Kidney (tissue), 14 donors: Measurements from ENCODE around the gene KIAA1671. TPM values are rescaled to one million over a fixed set of nuclear protein-coding genes. Genes with fewer than 3 reads are reported as not detected.

Experiments
- DNase-seq, 5 donors: peaks; one replicate each; pipeline ENCODE4 v3.0.0-alpha.2; 2013 to 2020
- FAIRE-seq: peaks from 2 replicates; lab custom pipeline; 2012; peaks lifted over from hg19 to GRCh38; lab: Jason Lieb, UNC
- H3K27ac ChIP-seq, 2 donors: one replicate each; pipeline ENCODE4 v1.7.0; 2013; ENCODE audit warnings: low read depth in 2 of 2, low read length in 2 of 2, inconsistent platforms in 1 of 2
- H3K27me3 ChIP-seq: one replicate; pipeline ENCODE4 v1.7.1; 2013; ENCODE audit warnings: low read length, inconsistent platforms; ENCODE audit not compliant: control insufficient read depth, insufficient read depth
- H3K36me3 ChIP-seq, 3 donors: one replicate each; pipeline versions ENCODE4 v1.7.0 to v1.7.1; 2013; ENCODE audit warnings: low read length in 3 of 3, control low read depth in 1 of 3, inconsistent platforms in 1 of 3; ENCODE audit not compliant: insufficient read depth in 3 of 3, control insufficient read depth in 2 of 3
- H3K4me1 ChIP-seq, 3 donors: one replicate each; pipeline versions ENCODE4 v1.7.0 to v1.7.1; 2013; ENCODE audit warnings: low read length in 3 of 3, inconsistent platforms in 1 of 3, low read depth in 1 of 3; ENCODE audit not compliant: control insufficient read depth in 2 of 3, insufficient read depth in 2 of 3
- H3K4me3 ChIP-seq, 3 donors: one replicate each; pipeline versions ENCODE4 v1.7.0 to v1.8.1; 2013; ENCODE audit warnings: low read length in 3 of 3, control low read depth in 1 of 3, inconsistent platforms in 1 of 3
- H3K9ac ChIP-seq, 3 donors: one replicate each; pipeline versions ENCODE4 v1.7.0 to v1.7.1; 2013; ENCODE audit warnings: low read length in 3 of 3, control low read depth in 1 of 3, inconsistent platforms in 1 of 3
- H3K9me3 ChIP-seq, 3 donors: one replicate each; pipeline versions ENCODE4 v1.7.0 to v1.7.1; 2013; ENCODE audit warnings: low read length in 3 of 3, control low read depth in 1 of 3, inconsistent platforms in 1 of 3; ENCODE audit not compliant: control insufficient read depth in 2 of 3, insufficient read depth in 1 of 3
- intact Hi-C: fragments of 100-400 bp; cut with DNase I; formaldehyde crosslinking; loops from one replicate; pipeline ENCODE4 v1.11.1; 2022
- polyA plus RNA-seq: library from polyadenylated mRNA; stranded (reverse); fragments of 350-450 nt; fragmentation: Illumina TruSeq; extraction: RNeasy Lipid Tissue Mini Kit (QIAGEN cat#74804); gene quantifications from one replicate; pipeline ENCODE4 v1.2.3, GENCODE V29; 2014; ENCODE audit warnings: low read depth, low replicate concordance; ENCODE audit not compliant: insufficient read depth
- total RNA-seq: library from RNA; stranded (reverse); fragmentation: NEBNext Ultra II Directional; extraction: Animal tissue kit (Norgen Biotek cat#: 25700); gene quantifications from one replicate; pipeline ENCODE4 v1.2.1, GENCODE V29; 2021
- TF ChIP-seq, protein P1 (sequence below): IDR thresholded peaks from 3 replicates; pipeline ENCODE4 v1.5.1; 2012; ENCODE audit warnings: mild to moderate bottlenecking, moderate library complexity, borderline replicate concordance; ENCODE audit not compliant: insufficient read depth; ENCODE audit errors: extremely low read depth
- donor health status: control.
- donor health status: control.
- donor health status: control.
- donor health status: control.
- donor health status: control.
- donor health status: DM: yes; HTN: yes; CAD: no.
- donor health status: Normal renal cell carcinoma (clear cell type).

The KIAA1671 gene
- total and polyA plus RNA-seq, 2 donors from 2014 or later = 7.3 to 65.2 TPM

GRCh38 chr22:25013607-25014006 lies 61.1 kb downstream of the KIAA1671 start:
- Histone ChIP-seq H3K27me3 (no peaks in the 10 kb centered on the region), H3K9ac (no peak overlapping the region), H3K36me3 (no peaks in the 10 kb centered on the region), H3K27ac (no peak overlapping the region), H3K4me1 (peaks cover 0 to 6% (median 4%) of the 10 kb centered on the region in 3 donors), H3K9me3 (no peaks in the 10 kb centered on the region), H3K4me3 (no peak overlapping the region)
- DNase-seq (peak in 2 of 5 donors; percentile 24 to 58), FAIRE-seq (no peak)
- intact Hi-C loops = no loop called here
- TF ChIP-seq, protein P1, sequence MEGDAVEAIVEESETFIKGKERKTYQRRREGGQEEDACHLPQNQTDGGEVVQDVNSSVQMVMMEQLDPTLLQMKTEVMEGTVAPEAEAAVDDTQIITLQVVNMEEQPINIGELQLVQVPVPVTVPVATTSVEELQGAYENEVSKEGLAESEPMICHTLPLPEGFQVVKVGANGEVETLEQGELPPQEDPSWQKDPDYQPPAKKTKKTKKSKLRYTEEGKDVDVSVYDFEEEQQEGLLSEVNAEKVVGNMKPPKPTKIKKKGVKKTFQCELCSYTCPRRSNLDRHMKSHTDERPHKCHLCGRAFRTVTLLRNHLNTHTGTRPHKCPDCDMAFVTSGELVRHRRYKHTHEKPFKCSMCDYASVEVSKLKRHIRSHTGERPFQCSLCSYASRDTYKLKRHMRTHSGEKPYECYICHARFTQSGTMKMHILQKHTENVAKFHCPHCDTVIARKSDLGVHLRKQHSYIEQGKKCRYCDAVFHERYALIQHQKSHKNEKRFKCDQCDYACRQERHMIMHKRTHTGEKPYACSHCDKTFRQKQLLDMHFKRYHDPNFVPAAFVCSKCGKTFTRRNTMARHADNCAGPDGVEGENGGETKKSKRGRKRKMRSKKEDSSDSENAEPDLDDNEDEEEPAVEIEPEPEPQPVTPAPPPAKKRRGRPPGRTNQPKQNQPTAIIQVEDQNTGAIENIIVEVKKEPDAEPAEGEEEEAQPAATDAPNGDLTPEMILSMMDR = no peak

DNA sequence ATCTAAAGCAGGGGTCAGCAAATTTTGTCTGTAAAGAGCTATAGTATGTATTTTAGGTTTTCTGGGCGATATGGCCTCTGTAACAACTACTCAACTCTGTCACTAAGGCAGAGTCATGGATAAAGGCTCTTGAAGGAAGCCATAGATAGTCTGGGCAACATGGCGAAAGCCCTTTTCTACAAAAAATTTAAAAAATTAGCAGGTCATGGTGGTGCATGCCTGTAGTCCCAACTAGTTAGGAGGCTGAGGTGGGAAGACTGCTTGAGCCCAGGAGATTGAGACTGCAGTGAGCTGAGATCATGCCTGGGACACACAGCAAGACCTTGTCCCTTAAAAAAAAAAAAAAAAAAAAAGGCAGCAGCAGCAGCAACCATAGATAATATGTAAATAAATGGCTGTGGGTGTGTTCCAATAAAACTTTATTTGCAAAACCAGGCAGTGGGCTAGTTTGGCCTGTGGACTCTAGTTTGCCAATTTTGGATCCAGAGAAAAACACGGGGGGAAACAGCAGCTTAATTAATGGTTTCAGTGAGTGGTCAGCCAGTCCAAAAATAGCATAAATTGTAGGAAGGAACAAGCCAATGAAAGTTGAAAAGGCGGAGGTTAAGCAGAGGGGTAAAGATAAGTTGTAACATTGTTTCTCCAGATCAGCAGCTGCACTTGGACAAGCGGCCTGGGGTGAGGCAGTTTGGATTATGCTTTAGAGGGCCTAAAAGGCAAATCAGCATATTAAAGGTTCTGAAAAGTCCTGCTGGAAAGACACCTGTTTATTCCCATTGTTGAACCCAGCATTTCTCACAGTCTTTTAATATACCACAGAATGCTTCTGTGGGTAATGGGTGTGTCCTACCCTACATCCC lies 62.6 kb downstream of the KIAA1671 start:
- intact Hi-C loops = no loop called here
- no peak overlapping the region for H3K27ac ChIP-seq
- H3K4me1 ChIP-seq = peaks cover 0 to 5% (median 4%) of the 10 kb centered on the region in 3 donors
- no peaks in the 10 kb centered on the region for H3K9me3 ChIP-seq
- TF ChIP-seq, protein P1 = no peak
- FAIRE-seq (no peak), DNase-seq (no peak)
- no peak overlapping the region for H3K9ac ChIP-seq
- H3K4me3 ChIP-seq = no peak overlapping the region
- no peaks in the 10 kb centered on the region for H3K27me3 ChIP-seq
- no peaks in the 10 kb centered on the region for H3K36me3 ChIP-seq

DNA sequence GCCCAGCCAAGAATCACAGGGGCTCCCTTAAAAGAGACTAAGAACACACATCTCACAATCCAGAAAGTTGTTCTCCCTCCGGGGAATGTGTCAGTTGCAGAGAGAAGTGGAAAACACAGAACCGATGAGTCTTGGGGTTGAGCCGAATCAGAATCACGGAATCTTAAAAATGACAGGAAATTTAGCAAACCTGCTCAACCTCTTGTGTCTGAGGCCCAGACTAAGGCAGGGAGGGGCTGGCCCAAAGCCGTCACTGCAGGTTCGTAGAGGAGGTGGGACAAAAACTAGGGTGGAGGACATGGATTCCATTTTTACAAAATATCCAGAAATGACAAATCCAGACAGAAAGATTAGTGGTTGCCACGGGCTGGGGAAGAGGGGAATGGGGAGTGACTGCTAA lies 63.8 kb downstream of the KIAA1671 start:
- FAIRE-seq (no peak), DNase-seq (no peak)
- Histone ChIP-seq H3K9ac (no peak overlapping the region), H3K9me3 (no peaks in the 10 kb centered on the region), H3K4me3 (no peak overlapping the region), H3K4me1 (peaks cover 0 to 5% (median 4%) of the 10 kb centered on the region in 3 donors), H3K27ac (no peak overlapping the region), H3K27me3 (no peaks in the 10 kb centered on the region), H3K36me3 (no peaks in the 10 kb centered on the region)
- intact Hi-C loops = no loop called here
- TF ChIP-seq, protein P1 = no peak
